Trophoblast cell (in vitro differentiated cells and primary cell): ENCODE measurements around the gene DDX4.
"Not testable (repeated sequence)": the region's sequence is repeated elsewhere in the genome, so short reads cannot be mapped to it uniquely, and the experiment has no call there.

Source experiments
- DNase-seq, 2 donors: peaks; one replicate each; pipeline ENCODE4 v3.0.0-alpha.2; 2016
- H2AFZ ChIP-seq: 2 replicates; pipeline ENCODE4 v1.6.1; 2013; ENCODE audit warnings: low read length, moderate library complexity, mild to moderate bottlenecking; ENCODE audit not compliant: insufficient read depth, poor library complexity
- H2AK5ac ChIP-seq: 2 replicates; pipeline ENCODE4 v1.6.1; 2013; ENCODE audit warnings: mild to moderate bottlenecking, low read length
- H2BK120ac ChIP-seq: 2 replicates; pipeline ENCODE4 v1.6.1; 2013; ENCODE audit warnings: low read length, mild to moderate bottlenecking, moderate library complexity; ENCODE audit not compliant: insufficient read depth, poor library complexity
- H2BK12ac ChIP-seq: 2 replicates; pipeline ENCODE4 v1.6.1; 2013; ENCODE audit warnings: mild to moderate bottlenecking, low read length, moderate library complexity
- H2BK5ac ChIP-seq: 2 replicates; pipeline ENCODE4 v1.6.1; 2013; ENCODE audit warnings: low read length, low read depth, moderate library complexity, mild to moderate bottlenecking; ENCODE audit not compliant: poor library complexity
- H3K14ac ChIP-seq: 2 replicates; pipeline ENCODE4 v1.6.1; 2013; ENCODE audit warnings: mild to moderate bottlenecking, low read length
- H3K18ac ChIP-seq: 2 replicates; pipeline ENCODE4 v1.6.1; 2013; ENCODE audit warnings: mild to moderate bottlenecking, low read length
- H3K23ac ChIP-seq: 2 replicates; pipeline ENCODE4 v1.6.1; 2013; ENCODE audit warnings: low read length
- H3K27ac ChIP-seq: 2 replicates; pipeline ENCODE4 v1.5.1; 2013; ENCODE audit warnings: low read depth, mild to moderate bottlenecking, inconsistent platforms, low read length, moderate library complexity
- H3K27me3 ChIP-seq: 2 replicates; pipeline ENCODE4 v1.6.1; 2013; ENCODE audit warnings: inconsistent platforms, mild to moderate bottlenecking, low read length, moderate library complexity; ENCODE audit not compliant: insufficient read depth
- H3K36me3 ChIP-seq, 2 experiments: 1 replicate in 1 of 2; 2 replicates in 1 of 2; pipeline ENCODE4 v1.6.1; 2013; ENCODE audit warnings: low read length in 2 of 2, mild to moderate bottlenecking in 2 of 2, moderate library complexity in 1 of 2; ENCODE audit not compliant: insufficient read depth in 2 of 2, control insufficient read depth in 1 of 2
- H3K4ac ChIP-seq: 2 replicates; pipeline ENCODE4 v1.6.1; 2013; ENCODE audit warnings: low read depth, mild to moderate bottlenecking, low read length, moderate library complexity
- H3K4me1 ChIP-seq, 2 experiments: 1 replicate in 1 of 2; 2 replicates in 1 of 2; pipeline ENCODE4 v1.6.1; 2013; ENCODE audit warnings: low read length in 2 of 2, mild to moderate bottlenecking in 2 of 2, moderate library complexity in 1 of 2; ENCODE audit not compliant: insufficient read depth in 2 of 2, control insufficient read depth in 1 of 2
- H3K4me2 ChIP-seq: 2 replicates; pipeline ENCODE4 v1.6.1; 2013; ENCODE audit warnings: inconsistent platforms, mild to moderate bottlenecking, low read length, moderate library complexity
- H3K4me3 ChIP-seq: 2 replicates; pipeline ENCODE4 v1.5.1; 2013; ENCODE audit warnings: mild to moderate bottlenecking, low read depth, low read length, inconsistent platforms
- H3K79me1 ChIP-seq: one replicate; pipeline ENCODE4 v1.6.1; 2013; ENCODE audit warnings: low read length
- H3K79me2 ChIP-seq: 2 replicates; pipeline ENCODE4 v1.6.1; 2013; ENCODE audit warnings: low read length, mild to moderate bottlenecking; ENCODE audit not compliant: control insufficient read depth, insufficient read depth, poor library complexity
- H3K9ac ChIP-seq: 2 replicates; pipeline ENCODE4 v1.6.1; 2013; ENCODE audit warnings: mild to moderate bottlenecking, low read length
- H3K9me3 ChIP-seq: 2 replicates; pipeline ENCODE4 v1.6.1; 2013; ENCODE audit warnings: low read depth, mild to moderate bottlenecking, control low read depth, inconsistent platforms, low read length; ENCODE audit not compliant: insufficient read depth
- H4K12ac ChIP-seq: 2 replicates; pipeline ENCODE4 v1.6.1; 2013; ENCODE audit warnings: low read depth, mild to moderate bottlenecking, low read length, moderate library complexity
- H4K8ac ChIP-seq: 2 replicates; pipeline ENCODE4 v1.6.1; 2013; ENCODE audit warnings: low read depth, mild to moderate bottlenecking, low read length, moderate library complexity
- H4K91ac ChIP-seq: one replicate; pipeline ENCODE4 v1.6.1; 2013; ENCODE audit warnings: low read depth, mild to moderate bottlenecking, low read length, moderate library complexity
- WGBS: extraction: QIAGEN DNeasy Blood & Tissue Kit; methylation state at CpG from one replicate; pipeline ENCODE4 v1.1.7; 2013; ENCODE audit warnings: missing lambda C conversion rate; ENCODE audit not compliant: insufficient read length, insufficient coverage; ENCODE audit errors: extremely low coverage; 5-methylcytosine and 5-hydroxymethylcytosine counted together

Gene DDX4

GRCh38 chr5:55758231-55758630 is 20.4 kb downstream of the DDX4 start:
- Histone ChIP-seq H2BK5ac (no peak overlapping the region), H4K12ac (no peak overlapping the region), H3K18ac (no peak overlapping the region), H3K79me2 (no peaks in the 10 kb centered on the region), H2AFZ (no peak overlapping the region), H3K27ac (no peak overlapping the region), H2BK12ac (no peak overlapping the region), H3K27me3 (no peaks in the 10 kb centered on the region), H3K9ac (no peak overlapping the region), H4K91ac (no peak overlapping the region), H2BK120ac (no peak overlapping the region), H3K23ac (no peak overlapping the region), H4K8ac (no peak overlapping the region), H3K4me2 (no peak overlapping the region), H3K14ac (no peak overlapping the region), H3K4me1 (no peaks in the 10 kb centered on the region), H3K9me3 (no peaks in the 10 kb centered on the region), H3K36me3 (no peaks in the 10 kb centered on the region), H3K4ac (no peak overlapping the region), H3K4me3 (no peak overlapping the region), H2AK5ac (no peak overlapping the region), H3K79me1 (no peaks in the 10 kb centered on the region)
- WGBS: no CpG with 5 or more reads among the region's 1 CpG
- DNase-seq: no peak

DNA sequence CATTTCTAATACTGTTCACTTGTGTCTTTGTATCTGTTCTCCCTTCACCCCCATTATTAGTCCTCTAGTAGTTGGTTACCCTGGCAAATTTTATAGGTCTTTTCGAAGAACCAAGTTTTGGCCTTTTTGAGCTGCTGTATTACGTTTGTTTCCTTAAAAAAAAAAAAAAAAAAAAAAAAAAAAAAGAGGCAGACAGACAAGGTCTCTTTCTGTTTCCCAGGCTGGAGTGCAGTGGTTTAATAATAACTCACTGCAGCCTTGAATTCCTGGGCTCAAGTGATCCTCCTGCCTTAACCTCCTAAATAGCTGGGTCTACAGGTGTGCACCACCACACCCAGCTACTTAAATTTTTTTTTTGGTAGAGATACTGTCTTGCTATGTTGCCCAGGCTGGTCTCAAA is 20.9 kb downstream of the DDX4 start:
- H4K12ac ChIP-seq: no peak overlapping the region
- H3K27ac ChIP-seq: no peak overlapping the region
- no peak overlapping the region for H3K4me3 ChIP-seq
- no peaks in the 10 kb centered on the region for H3K4me1 ChIP-seq
- no peak for DNase-seq
- no peak overlapping the region for H3K4ac ChIP-seq
- H2AFZ ChIP-seq: no peak overlapping the region
- no peak overlapping the region for H4K8ac ChIP-seq
- no peak overlapping the region for H2BK120ac ChIP-seq
- H3K14ac ChIP-seq: no peak overlapping the region
- H3K18ac ChIP-seq: no peak overlapping the region
- WGBS: no CpG with 5 or more reads among the region's 2 CpGs
- no peak overlapping the region for H4K91ac ChIP-seq
- H3K23ac ChIP-seq: no peak overlapping the region
- H2BK5ac ChIP-seq: no peak overlapping the region
- H2BK12ac ChIP-seq: no peak overlapping the region
- no peaks in the 10 kb centered on the region for H3K79me2 ChIP-seq
- H3K79me1 ChIP-seq: no peaks in the 10 kb centered on the region
- no peaks in the 10 kb centered on the region for H3K36me3 ChIP-seq
- no peaks in the 10 kb centered on the region for H3K27me3 ChIP-seq
- no peak overlapping the region for H3K9ac ChIP-seq
- no peak overlapping the region for H3K4me2 ChIP-seq
- H3K9me3 ChIP-seq: no peaks in the 10 kb centered on the region
- H2AK5ac ChIP-seq: no peak overlapping the region

GRCh38 chr5:55761721-55762120 is 23.9 kb downstream of the DDX4 start:
- H3K23ac ChIP-seq, H3K9me3 ChIP-seq: not testable (repeated sequence)

GRCh38 chr5:55763746-55764420 is 26.0 kb downstream of the DDX4 start:
- Histone ChIP-seq H2BK120ac (no peak overlapping the region), H2AK5ac (no peak overlapping the region), H3K27me3 (no peaks in the 10 kb centered on the region), H3K23ac (no peak overlapping the region), H4K91ac (no peak overlapping the region), H3K4me1 (no peaks in the 10 kb centered on the region), H2BK5ac (no peak overlapping the region), H3K9ac (no peak overlapping the region), H3K4me2 (no peak overlapping the region), H3K9me3 (no peaks in the 10 kb centered on the region), H4K12ac (no peak overlapping the region), H3K18ac (no peak overlapping the region), H3K4ac (no peak overlapping the region), H3K79me1 (no peaks in the 10 kb centered on the region), H4K8ac (no peak overlapping the region), H2BK12ac (no peak overlapping the region), H3K79me2 (no peaks in the 10 kb centered on the region), H2AFZ (no peak overlapping the region), H3K4me3 (no peak overlapping the region), H3K14ac (no peak overlapping the region), H3K27ac (no peak overlapping the region), H3K36me3 (no peaks in the 10 kb centered on the region)
- no CpG with 5 or more reads among the region's 2 CpGs for WGBS
- DNase-seq: no peak

More at GRCh38 chr5:55761721-55762120, 23.9 kb downstream of the DDX4 start:
- not testable (repeated sequence) for H2AK5ac ChIP-seq, H4K8ac ChIP-seq, H3K9ac ChIP-seq, H3K4ac ChIP-seq, H3K79me1 ChIP-seq, H3K27ac ChIP-seq, H2BK120ac ChIP-seq, H3K4me1 ChIP-seq, H2AFZ ChIP-seq, DNase-seq, H3K4me3 ChIP-seq, H4K91ac ChIP-seq, H2BK5ac ChIP-seq, H4K12ac ChIP-seq, H2BK12ac ChIP-seq, H3K27me3 ChIP-seq, H3K14ac ChIP-seq, H3K36me3 ChIP-seq, H3K4me2 ChIP-seq, H3K18ac ChIP-seq, H3K79me2 ChIP-seq
- no CpG with 5 or more reads among the region's 7 CpGs for whole genome bisulfite sequencing
